GM19397 (cell line): ENCODE measurements around the gene CLDN25.
A peak's percentile ranks its signal among the peaks of the same experiment; 100 is the strongest.
"Not testable (repeated sequence)": the region's sequence is repeated elsewhere in the genome, so short reads cannot be mapped to it uniquely, and the experiment has no call there.

Source experiments
- ATAC-seq: cut with Tn5 transposase; IDR thresholded peaks from one replicate; pipeline ENCODE4 v1.9.1; 2021; ENCODE audit warnings: mild to moderate bottlenecking, moderate library complexity; ENCODE audit not compliant: unreplicated experiment

CLDN25 gene

DNA sequence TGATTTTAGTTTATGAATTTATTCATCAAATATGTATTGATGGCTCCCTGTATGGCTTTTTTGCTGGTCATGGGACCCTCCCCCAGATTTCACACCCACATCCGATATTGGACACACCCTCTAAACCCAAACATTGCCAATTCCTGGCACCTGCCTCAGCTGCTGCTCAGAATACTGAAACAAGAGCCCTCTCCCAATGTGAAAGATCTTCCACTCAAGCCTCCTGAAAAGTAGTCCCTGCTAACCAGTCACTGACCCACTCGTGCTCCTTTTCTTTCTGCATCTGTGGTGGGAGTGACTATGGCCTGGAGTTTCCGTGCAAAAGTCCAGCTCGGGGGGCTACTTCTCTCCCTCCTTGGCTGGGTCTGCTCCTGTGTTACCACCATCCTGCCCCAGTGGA lies at the start of gene CLDN25:
TSS of gene CLDN25 (plus strand) at position 301 of the 400 bp plus-strand sequence. CDS start at position 301, 0 bp downstream.
- no peak for ATAC-seq

DNA sequence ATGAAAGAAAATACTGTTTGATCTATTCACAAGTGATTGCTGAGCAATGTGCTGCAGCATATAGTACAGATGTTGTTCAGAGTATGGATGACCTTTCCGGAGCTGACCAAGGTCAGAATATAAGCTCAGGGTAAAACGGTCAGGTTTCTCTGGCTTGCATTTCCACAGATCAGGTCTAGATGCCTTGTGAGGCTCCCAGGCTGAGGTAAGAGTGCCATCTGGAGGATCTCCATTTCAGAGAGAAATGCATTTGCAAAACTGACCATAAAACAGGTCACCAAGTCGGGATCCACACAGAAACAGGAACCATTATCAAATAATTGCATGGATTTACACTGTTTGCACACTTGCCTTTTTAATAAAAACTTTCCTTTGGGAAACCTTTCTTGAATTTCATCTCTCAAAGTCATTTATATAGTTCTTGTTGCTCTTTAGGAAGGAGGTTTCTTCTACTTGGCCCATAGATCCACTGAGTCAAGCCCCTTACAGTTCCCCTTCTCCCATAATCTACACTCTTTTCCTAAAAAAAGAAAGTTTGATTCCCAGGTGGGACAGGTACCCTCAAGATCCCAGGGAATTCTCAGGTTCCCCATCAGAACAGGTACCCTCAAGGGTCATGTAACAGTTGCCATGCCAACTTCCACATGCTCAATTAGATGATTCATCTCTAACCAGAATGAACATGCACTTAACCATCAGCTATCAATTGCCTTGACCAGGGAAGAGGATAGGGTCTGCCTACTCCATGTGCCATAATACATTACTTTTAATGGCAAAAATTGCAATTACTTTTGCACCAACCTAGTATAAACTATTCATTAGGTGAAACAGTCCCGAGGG lies 48.5 kb upstream of the CLDN25 start:
- no peak for ATAC-seq

DNA sequence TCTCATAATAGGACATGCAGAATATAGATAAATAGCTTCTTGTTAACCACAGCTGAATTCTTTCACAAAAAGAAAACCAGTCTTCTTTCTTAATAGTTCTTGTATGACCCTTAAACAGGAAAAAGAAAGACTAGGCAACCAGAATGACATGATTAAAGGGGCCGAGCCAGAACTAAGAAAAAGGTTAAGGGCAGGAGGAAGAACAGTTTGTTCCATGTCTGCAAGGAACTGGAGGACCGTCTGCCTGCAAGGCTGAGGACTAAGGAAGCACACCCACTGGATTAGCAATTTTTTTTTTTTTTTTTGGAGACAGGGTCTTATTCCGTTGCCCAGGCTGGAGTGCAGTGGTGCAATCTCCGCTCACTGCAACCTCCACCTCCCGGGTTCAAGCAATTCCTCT lies 47.5 kb upstream of the CLDN25 start:
- no peak for ATAC-seq

DNA sequence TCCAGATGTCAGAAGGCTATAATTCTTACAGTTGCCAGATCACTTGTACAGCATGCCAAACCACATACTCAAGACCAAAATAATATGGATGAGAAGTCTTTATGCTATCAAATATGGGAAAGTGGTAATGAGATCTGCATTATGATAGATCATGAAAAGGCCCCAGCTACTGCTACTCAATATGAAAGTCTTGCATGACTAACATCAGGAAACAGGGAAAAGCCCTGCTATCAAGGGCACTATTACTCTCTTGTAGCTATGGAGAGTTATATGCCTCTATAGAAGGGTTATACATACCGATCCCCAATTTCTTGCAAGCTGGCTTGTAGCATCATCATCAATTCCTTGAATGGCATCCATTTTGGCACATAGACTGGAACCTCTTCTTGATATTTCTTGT lies 43.3 kb upstream of the CLDN25 start:
- ATAC-seq: no peak

DNA sequence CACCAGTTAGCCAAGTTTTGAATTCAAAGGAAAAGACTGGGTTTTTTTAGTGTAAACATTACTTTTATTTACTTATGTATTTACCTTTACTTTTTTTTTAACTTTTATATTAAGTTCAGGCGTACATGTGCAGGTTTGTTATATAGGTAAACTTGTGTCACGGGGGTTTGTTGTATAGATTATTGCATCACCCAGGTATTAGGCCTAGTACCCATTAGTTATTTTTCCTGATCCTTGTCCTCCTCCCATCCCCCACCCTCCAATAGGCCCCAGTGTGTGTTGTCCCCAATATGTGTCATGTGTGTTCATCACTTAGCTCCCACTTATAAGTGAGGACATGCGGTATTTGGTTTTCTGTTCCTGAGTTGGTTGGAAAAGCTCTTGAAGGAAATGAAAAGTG lies 26.7 kb upstream of the CLDN25 start:
- ATAC-seq: no peak

DNA sequence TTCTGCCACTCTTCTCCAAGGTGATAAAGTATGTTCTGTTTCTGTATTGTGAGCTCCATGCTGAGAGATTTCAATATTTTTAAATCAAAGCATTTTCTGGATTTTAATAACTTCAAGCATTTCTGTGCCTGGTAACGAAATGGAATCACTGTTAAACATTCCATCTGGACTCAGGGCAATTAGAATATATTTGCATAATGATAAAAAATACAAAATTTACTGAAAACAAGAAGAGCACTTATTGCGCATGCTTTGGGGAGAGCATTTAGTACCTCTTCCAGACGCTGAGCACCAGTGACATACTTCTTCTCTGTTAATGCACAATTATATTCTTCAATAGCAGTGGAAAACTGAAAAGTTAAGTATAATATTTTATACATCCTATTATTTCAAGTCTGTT lies 19.4 kb upstream of the CLDN25 start:
- no peak for ATAC-seq

DNA sequence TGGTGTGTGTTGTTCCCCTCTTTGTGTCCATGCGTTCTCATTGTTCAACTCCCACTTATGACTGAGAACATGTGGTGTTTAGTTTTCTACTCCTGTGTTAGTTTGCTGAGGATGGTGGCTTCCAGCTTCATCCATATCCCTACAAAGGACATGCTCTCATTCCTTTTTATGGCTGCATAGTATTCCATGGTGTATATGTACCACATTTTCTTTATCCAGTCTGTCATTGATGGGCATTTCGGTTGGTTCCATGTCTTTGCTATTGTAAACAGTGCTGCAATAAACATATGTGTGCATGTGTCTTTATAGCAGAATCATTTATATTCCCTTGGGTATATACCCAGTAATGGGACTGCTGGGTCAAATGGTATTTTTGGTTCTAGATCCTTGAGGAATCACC lies 16.6 kb upstream of the CLDN25 start:
- not testable (repeated sequence) for ATAC-seq

DNA sequence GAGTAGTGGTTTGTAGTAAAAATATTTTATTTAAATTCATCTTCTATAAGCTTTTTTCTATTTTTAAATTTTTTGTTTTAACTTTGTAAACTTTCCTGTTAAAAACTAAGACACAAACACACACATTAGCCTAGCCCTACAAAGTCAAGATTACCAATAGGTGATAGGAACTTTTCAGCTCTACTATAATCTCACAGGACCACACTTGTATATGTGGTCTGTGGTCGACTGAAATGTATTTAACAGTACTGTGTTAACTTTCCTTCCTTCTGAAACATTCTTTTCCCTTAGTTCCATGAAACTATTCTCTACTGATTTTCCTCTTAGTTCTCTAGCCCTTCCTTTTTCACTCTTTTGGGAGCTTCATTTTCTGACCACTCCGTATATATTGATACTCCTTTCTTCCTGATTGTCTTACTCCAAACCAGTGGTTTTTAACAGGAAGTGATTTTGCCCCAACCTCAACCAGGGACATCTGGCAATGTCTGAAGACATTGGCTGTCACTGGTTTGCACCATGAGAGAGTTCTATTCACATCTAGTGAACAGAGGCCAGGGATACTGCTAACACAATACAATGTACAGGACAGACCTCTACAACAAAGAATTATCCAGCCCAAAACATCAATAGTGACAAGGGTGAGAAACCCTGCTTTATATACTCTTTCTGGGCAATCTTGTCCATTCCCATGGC lies 14.9 kb upstream of the CLDN25 start:
- ATAC-seq: no peak

DNA sequence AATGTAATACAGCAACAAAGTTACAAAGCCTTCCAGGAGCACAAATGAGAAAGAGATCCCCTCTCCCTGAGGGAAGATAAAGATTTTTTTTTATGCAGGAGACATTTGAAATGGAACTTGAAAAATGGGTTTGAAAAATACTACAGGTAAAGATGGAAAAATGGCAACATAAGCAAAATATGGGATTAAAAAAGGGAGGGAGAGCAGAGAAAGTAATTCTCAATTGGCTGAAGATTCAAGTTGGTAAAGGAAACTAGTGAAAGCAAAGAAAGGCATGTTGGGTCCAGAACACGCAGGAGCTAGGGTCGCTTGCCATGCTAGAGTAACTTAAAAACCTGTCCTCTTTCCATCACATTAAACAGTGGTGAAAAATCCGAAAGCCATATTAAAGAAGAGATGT lies 7.6 kb upstream of the CLDN25 start:
- no peak for ATAC-seq

DNA sequence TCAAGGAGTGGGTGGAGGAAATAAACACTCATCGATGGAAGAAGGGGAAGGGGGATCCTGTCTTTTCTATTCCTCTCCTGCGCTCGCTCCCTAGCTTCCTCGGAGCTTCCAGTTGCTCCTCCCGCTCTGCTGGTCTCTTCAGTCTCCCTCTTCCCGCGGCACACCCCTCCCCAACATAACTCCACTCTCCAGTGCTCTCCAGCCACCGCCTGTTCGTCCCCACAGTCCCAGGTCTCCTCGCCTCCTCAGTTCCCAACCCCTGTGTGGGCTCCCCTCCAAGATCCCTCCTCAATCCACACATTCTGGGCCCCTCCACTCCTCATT lies 6.5 kb upstream of the CLDN25 start:
- ATAC-seq: no peak

DNA sequence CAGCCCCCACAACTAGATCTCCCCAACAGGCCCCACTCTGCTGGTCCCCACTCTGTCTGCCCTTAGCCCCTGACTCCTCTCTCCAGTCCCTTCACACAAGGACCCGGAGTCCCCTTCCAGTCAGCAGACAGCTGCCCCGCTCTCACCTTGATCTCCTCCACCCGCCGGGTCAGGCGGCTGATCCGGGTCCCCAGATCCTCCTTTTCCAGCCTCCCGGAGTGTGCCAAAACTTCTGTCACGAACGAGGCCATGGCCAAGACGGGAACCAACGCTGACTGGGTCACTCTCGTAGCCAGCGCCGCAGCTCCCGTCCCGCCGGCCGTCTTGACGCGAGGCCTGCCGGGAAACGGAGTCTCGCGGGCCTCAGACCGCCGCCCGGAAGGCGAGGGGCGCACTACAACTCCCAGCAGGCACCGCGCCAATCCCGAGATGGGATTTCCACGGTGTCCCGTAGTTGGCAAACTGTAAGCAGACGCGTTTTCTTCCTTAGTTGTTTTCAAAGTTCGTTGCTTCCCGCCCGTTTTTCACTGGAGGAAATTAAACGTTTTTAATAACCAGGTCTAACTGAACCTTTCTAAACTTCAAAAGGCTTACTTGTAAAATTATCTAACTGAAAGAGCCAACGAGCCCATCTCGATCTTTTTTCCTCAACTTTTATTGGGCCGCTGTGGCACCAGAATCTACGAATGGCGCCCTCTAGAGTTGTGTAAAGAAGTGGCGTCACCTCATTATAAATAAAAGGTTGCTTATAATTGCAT lies 6.0 kb upstream of the CLDN25 start, which contains the start of gene ZW10:
TSS of gene ZW10 (minus strand) at position 277 of the 758 bp plus-strand sequence. CDS start at position 251, 26 bp downstream.
- peak; percentile 99 for ATAC-seq

DNA sequence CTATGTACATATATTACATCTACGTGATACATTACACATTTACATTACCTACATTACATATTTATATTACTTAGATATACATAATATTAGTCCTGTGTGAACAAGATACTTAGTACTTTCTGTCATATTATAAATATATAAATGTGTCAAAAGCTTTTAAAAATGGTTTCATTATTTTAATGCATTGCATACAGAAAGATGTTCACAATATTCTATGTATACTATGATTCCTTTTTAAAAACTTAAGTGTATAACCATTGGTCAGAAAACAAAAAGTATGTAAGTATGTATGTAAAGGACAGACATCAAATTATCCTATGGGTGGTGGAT lies 5.5 kb upstream of the CLDN25 start:
- no peak for ATAC-seq

DNA sequence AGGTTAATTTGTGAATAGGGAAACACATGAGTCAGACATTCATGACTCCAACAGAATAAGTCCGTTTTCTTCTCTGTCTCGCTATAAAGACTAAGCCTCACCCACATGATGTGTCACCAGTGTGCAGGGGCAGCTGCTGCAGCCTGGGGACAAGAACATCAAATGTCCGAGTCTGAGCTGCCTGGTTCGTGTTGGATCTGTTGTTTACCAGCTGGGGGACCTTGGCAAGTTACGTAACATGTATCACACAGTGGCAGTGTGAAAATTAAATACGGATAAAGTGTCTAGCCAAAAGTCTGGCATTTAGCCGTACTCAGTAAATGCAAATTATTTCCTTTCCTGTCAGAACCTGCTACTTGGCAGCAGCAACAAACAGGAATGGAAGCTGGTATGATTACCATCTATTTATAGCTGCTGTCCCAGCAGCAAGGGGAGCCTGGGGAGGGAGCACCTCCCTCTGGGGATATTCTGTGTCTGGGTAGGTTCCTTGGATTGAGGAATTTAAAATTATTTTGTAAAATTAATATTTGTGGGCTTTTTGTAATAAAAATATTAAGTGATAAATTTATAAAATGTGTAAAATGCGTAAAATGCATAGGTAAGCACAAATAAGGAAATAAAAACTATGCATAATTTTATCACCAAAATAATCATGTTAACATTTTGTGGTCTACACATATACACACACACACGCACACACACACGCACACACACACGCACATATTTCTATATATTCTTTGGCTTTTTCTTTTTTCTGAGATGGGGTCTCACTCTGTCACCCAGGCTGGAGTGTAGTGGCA lies 1.3 kb upstream of the CLDN25 start:
- no peak for ATAC-seq

DNA sequence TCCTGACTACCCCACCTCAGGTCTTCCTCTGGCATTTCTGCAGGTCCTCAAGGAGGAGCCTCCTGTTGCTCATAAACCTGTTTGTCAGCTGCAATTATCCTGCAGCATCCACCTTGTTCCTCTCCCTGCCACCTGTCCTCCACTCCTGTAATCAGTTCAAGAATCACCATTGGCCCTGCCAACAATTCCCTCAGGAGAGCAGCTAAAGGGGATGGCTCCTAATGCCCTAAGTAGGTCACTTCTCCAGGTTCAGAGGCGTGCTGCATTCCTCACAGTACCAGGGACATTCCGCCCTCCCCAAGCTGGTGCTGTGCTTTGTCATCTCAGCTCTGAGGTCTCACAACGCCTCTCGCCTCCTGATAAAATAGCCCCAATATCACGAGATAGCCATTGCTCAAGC lies 2.1 kb downstream of the CLDN25 start:
- no peak for ATAC-seq

DNA sequence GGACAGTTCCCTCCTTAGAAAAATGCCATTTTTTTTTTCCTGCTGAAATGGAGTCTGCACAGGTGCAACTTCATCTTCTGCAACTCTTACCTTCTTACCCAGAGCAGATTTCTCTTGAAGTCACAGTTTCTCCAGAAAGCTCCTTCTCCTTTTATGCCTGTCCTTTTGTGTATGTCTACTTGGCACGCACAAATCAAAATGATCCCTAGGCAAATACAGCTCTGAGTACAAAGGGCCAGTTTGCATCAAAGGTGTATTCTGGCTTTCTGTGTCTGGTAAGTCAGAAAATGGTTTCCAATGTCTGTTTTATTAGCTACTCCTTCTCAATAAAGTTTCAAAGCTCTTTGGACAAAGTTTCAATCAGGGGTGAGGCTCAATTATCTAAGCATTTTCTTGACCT lies 2.5 kb downstream of the CLDN25 start:
- no peak for ATAC-seq

DNA sequence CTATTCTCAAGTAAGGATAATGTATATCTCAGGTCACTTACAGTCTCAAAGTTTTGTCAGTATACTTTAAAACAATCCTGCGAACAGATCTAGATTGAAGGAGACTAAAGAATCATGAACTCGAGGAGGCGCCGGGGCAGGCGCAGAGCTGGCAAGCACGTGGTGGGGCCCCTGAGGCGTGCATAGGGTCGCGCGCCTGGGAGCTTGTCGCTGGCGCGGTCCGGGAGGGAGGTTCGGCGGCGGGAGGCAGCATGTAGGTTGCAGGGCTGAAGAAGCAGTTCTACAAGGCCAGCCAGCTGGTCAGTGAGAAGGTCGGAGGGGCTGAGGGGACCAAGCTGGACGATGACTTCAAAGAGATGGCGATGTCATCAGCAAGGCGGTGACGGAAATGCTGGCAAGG lies 9.4 kb downstream of the CLDN25 start:
- ATAC-seq: not testable (repeated sequence)

DNA sequence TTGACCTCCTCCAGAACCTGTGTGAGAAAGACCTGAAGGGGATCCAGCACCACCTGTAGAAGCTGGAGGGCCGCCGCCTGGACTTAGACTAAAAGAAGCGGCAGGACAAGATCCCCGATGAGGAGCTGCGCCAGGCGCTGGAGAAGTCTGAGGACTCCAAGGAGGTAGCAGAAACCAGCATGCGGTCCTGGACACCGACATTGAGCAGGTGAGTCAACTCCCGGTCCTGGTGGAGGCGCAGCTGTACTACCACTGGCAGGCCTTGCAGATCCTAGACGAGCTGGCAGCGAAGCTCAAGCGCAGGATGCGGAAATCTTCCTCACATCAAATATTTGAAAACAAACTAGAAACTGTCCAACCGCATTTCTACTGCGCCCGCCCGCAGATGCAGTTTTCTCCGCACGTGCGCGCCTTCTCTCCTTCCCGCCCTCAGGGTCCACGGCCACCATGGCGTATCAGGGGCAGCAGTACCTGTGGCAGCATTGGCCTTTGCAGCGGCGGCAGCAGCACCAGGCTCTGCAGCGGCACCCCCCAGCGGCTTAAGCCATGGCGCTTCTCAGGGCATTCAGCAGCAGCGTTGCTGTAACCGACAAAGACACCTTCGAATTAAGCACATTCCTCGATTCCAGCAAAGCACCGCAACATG lies 10.2 kb downstream of the CLDN25 start:
- no peak for ATAC-seq

DNA sequence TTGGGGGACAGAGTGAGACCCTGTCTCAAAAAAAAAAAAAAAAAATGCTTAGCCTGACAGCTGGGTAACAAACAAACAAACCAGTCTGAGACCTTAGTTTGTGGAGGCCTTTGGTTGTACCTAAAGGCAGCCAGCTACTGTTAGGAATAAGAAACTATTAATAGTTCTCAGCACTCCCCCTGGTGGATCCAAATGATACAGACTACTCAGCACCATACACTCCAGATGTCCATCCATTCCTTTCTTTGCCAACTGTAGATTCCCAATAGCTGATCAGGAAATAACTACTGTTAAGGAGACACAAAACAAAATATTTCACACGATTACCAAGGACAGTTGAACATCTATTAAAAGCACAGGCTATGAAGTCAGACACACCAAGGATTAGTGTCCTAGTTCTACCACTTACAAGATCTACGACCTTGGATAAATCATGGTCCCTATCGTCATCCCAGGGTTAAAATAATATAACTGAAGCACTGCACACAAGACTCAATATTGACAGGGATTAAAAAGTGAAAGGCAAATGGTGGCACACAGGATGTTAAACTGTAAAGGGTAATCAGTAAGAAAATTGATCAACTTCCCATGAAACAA lies 17.2 kb downstream of the CLDN25 start:
- ATAC-seq: no peak

DNA sequence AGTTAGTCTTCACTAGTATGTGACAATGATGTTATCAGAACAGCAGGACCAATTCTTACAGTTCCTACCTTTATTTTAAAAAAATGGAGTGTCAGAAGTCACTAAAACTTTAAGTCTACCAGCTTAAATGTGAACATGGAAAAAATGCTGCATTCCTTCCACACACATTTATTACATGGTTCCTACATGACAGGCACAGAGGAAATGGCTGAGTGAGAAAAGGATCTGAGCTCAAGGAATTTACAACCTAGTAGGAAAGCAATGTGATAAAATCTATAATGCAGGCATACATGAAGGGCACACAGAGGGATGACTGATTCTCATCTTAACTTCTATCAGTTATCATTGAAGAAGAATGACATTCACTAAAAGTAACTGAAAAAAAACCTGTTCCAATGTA lies 23.0 kb downstream of the CLDN25 start:
- no peak for ATAC-seq

DNA sequence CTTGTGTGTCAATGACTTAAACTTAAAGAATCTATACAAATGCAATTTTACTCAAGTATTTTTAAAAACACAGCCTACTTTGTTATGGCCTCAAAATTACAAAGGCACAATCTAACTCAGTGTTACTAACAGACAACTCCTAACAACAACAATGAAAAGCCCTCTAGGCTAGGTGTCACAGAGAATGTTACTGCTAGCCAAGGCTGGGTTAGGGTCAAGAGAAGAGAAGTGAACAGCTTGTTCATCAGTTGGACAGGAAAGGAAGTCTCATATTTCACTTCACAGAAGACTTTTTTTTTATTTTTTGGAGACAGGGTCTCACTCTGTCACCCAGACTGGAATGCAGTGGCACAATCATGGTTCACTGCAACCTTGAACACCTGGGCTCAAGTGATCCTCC lies 26.0 kb downstream of the CLDN25 start:
- no peak for ATAC-seq
